Cerebellar nuclear complex (tissue), 1 donor: ENCODE results near the gene ST6GALNAC6.
A peak's percentile ranks its signal among the peaks of the same experiment; 100 is the strongest.
"Not testable (repeated sequence)": the region's sequence is repeated elsewhere in the genome, so short reads cannot be mapped to it uniquely, and the experiment has no call there.

Experiments used
- DNase-seq, 2 experiments: peaks; one replicate each; lab custom pipeline; 2025; lab: John Stamatoyannopoulos, UW

Gene ST6GALNAC6

DNA sequence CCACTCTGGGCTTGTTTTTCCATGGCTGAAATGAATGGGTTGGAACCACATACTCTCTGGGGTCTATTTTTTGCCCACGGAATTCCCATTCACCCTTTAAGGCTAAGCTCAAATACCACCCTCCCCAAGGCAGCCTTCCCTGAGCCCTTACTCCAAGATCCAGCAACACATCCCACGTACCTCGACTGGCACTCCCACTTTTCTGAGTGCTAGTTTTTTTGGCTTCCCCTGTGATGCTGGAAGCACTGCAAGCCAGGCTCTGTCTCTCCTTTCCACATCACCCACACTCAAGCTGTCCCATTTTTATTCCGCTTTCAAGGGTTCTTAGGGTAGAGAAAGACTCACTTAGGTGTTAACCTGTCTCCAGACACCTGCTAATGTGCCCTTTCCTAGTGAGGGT lies 6.0 kb downstream of the ST6GALNAC6 start:
- DNase-seq = no peak

DNA sequence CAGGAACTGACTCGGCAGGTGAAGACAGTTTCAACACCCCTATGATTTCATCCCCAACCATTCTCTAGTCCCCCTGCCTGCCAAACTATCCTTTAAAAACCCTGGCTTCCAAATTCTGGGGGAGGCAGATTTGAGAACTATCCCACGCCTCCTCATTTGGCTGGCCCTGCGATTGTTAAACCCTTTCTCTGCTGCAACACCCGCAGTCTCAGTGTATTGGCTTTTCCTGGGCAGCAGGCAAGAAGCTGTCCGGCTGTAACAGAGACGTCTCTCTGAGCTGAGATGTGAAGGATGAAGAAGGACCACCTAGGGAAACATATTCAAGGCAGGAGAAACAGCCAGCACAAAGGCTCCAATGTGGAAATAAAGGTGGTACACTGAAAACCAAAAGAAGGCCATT lies 6.6 kb downstream of the ST6GALNAC6 start:
- no peak for DNase-seq

DNA sequence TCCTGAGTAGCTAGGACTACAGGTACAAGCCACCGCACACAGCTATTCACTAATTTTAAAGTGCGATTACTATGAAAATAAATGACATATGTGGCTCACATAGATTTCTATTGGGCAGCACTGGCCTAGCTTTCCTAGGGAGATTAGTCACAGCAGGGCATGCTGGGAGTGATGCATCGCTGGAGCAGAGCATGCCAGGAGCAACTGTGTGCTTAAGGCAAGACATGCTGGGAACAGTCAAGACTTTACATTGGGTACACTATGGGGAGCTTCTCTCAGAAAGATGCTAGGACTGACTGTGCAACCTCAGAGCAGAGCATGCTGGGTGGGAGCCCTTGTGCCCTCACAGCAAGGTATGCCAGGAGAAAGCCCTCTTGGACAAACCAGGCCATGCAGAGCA lies 9.3 kb downstream of the ST6GALNAC6 start:
- DNase-seq = no peak

DNA sequence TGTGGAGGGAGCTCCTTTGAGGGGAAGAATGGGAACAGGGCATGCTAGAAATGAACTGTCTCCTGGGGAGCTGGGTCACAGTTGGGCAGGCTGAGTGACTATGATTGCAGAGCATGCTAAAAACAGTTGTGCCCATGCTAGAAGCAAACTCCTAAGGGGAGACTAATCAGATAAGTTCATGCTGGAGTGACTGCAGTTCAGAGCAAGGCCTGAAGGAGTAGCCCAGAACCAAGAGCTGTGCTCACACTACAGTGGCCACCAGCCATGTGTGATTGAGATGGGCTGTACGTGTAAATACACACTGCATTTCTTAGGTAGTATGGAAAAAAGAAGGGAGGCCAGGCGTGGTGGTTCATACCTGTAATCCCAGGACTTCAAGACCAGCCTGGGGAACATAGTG lies 11.6 kb downstream of the ST6GALNAC6 start:
- no peak for DNase-seq

DNA sequence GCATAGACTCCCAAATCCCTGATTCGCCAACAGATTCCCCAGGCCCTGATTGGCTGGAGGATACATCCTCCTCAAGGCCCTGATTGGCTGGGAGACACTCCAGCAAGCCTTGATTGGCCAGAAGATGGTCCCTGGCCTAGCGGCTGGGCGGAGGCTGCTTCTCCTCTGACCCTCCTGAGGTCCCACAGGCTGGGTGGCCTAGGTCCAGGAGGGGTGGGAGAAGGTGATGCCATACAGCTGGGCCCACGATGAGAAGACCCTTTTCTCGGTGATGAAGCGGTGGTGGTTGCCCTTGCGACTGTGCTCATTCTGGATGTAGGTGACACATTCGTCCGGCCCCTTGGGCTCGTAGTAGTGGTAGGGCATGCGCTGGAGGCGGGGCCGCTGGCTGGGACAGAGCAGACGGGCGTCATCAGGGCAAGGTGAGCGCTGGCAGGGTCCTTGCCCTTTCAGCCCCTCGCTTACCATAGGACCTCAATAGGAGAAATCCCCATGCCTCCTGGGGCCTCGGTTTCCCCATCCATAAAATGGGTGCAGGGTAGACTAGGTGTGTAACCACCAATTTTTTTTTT lies 12.9 kb downstream of the ST6GALNAC6 start:
- no peak for DNase-seq

DNA sequence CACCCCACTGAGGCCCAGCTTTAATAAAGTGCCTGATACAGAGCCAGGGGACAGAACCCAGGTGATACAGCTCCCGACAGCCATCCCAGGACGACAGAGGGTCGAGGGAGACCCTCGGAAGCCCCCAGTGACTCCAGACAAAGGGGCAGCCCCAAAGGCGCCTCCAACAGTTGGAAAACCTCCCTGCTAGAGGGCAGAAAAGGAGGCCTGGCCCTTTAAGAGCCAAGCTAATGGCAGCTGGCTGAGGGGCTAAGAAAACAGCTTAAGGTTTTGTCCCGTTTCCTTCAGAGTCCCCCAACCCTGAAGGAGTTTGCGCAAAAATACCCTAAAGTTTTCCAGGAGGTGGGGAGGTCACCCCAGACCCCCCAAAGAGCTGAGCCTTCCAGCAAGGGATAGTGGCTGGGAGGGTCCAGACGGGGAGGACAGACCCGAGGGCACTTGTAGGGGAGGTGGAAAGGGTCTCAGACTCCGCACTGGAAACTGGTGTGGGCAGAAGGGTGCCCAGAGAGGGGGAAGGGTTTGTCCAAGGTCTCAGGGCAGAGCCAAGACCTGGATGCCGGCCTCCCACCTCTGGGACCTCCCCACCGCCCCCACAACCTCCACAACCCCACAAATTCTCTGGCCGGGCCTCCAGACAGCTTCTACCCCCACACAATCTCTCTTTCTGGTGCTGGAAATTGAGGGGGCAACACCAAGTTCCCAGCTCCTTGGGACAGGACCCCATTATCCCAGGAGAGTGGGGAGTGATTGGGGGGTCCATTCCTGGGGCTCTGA lies 13.7 kb downstream of the ST6GALNAC6 start:
- DNase-seq = no peak

DNA sequence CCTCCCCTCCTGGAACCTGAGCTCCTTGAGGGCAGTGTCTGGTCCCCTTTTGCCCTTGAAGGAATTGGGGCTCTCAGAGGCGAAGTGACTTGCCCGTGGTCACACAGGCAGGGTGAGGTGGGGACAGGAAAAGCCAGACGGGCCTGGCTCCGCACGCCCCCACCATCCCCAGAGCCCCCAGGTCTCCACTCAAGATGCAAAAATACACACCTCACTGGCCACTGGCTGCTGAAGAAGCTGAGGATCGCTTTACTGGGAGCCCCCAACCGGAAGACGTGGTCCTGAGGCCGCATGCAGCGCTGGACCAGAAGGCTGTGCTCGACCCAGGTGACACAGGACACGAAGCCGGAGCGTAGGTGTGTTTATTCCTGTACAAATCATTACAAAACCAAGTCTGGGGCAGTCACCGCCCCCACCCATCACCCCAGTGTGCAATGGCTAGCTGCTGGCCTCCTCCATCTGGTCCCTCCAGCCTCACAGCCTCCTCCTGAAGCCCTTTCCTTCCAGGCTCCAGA lies 14.4 kb downstream of the ST6GALNAC6 start:
- no peak for DNase-seq

DNA sequence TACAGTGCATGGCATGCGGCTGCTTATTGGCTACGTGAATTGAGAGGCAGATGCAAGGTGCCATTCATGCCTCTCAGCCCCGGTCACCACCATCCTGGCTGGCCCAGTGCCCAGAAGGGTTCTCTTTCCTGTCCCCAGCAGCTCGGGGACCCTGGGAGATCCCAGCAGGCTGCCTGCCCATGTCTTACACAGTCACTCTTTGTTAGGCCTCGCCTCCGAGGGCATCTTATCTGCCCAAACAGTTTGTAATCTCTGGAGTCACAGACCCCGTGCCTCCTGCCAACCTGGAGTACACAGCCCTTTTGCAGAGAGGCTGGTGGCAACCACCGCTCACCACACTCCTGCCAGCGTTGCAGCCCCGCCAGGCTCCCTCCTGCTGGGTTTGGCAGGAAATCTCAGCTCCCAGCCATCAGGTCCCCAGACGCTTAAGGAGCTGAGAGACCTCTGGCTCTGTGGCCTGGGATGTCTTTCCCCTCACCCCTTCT lies 14.9 kb downstream of the ST6GALNAC6 start:
- no peak for DNase-seq

DNA sequence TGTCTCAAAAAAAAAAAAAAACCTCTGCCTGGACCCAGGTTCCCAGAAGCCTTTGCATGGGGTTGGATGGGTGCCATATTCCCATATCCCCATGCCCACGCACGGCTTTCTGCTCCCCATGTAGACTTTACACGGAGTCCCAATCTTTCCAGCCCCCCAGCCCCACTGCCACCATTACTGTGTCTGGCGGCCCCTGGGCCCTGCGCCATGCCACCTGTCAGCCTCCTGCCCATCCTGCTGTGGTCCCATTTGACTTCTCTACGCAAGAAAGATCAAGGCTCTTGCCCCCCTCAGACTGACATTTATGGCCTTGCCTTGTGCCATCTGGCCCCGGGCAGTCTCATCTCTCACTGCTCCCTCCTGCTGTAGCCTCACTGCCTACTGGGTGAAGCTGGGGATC lies 15.4 kb downstream of the ST6GALNAC6 start:
- DNase-seq = no peak

DNA sequence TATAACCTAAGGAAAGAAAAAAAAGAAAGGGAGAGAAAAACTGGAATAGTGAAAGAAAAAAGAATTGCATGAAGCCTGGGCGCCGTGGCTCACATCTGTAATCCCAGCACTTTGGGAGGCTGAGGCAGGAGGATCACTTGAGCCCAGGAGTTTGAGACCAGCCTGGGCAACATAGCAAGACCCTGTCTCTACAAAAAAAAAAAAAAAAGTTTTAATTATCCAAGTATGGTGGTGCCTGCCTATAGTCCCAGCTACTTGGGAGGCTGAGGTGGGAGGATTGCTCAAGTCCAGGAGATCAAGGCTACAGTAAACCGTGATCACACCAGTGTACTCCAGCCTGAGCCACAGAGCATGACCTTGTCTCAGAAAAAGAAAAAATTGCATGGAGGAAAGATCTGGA lies 17.7 kb downstream of the ST6GALNAC6 start:
- not testable (repeated sequence) for DNase-seq

DNA sequence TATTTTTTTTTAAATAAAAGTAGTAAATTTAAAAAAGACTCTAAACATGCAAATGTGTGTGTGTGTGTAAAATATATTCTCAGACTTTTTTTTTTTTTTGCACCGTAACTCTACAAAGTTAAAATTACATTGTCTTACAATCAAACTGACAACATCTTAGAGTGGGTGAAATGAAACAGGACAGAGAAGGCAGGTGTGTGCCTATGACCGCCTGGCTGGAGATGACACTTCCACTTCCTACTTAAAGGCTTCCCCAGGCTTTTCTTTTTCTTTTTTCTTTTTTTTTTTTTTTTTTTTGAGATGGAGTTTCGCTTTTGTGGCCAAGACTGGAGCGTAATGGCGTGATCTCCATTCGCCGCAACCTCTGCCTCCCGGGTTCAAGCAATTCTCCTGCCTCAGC lies 19.3 kb downstream of the ST6GALNAC6 start:
- DNase-seq = no peak

DNA sequence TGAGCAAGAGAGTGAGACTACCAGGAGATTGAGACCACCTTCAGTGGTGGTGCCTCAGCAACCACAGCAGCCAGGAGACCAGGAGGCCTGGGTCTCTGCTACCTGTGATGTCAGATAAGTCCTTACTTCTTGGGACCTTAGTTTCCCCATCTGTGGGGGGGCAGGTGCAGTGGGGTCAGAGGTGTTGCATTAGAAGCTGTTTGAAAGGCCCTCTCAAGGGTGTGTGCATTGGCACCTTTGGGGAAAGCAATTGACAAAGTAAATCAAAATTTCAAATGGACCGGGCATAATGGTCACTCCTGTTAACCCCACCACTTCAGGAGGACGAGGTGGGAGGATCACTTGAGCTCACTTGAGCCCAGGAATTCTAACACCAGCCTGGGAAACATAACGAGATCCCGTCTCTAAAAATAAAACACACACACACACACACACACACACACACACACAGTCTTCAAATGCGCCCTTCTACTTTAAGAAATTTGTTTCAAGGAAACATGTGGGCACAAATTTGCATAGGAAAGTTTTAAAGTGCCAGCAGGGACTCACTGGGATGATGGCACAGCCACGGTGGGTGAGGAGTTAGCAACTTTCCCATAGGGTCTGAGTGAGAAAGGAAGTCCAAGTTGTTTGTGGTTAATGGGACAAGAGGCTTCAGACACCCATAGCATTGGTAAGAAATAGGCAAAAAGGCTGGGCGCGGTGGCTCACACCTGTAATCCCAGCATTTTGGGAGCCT lies 20.6 kb downstream of the ST6GALNAC6 start:
- no peak for DNase-seq

DNA sequence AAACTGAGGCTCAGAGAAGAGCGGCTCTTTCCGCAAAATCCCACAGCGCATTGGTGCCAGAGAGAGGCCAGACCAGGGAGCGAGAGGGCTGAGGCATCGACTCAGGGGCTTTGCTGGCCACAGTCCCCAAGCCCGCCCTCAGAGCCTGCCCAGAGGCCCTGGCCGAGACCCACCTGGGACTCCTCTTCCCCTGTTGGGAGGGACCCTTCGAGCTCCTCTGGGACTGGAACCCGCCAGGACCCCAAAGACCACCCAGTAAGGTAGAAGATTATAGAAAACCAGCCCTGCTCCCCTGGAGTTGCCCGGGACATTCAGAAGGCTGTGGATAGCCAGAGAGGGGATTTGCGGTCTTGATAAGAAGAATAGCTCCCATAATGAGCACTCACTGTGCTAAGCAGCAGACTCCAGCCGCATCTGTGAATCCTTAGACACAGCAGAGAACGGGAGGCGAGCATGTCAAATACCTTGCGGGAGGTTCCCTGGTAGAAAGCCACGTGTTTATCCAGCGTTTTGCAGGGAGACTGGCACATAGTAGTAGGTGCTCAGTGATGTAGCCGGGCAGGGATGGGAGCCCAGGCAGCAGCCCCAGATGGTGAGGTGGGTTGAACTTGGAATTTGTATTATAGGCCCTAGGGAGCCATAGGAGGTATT lies 21.3 kb downstream of the ST6GALNAC6 start:
- no peak for DNase-seq

DNA sequence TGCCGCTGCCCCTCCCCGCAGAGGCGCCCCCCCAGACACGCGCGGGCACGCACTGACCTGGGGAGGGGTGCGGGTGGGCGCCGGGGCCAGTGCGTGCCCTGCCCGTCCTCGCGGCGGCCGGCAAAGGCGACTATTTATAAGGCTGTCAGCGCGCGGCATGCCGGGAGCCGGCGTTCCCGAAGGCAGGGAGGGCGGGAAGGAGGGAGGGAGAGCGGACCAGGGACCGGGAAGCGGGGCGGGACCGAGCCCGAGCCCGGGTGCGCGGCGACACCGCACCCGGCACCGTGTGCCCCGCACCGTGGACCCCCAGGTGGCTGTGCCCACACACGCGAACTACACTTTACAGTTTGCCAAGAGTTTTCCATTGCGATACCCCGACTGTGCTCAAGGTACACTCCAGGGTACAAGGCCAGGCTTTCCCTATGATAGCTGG lies 21.8 kb downstream of the ST6GALNAC6 start, which contains the start of gene AK1:
TSS of gene AK1 (minus strand) at position 110 of the 433 bp plus-strand sequence. CDS start 3,058 bp downstream, outside the sequence.
- peak in 1 of 2 experiments; percentile 37 for DNase-seq

DNA sequence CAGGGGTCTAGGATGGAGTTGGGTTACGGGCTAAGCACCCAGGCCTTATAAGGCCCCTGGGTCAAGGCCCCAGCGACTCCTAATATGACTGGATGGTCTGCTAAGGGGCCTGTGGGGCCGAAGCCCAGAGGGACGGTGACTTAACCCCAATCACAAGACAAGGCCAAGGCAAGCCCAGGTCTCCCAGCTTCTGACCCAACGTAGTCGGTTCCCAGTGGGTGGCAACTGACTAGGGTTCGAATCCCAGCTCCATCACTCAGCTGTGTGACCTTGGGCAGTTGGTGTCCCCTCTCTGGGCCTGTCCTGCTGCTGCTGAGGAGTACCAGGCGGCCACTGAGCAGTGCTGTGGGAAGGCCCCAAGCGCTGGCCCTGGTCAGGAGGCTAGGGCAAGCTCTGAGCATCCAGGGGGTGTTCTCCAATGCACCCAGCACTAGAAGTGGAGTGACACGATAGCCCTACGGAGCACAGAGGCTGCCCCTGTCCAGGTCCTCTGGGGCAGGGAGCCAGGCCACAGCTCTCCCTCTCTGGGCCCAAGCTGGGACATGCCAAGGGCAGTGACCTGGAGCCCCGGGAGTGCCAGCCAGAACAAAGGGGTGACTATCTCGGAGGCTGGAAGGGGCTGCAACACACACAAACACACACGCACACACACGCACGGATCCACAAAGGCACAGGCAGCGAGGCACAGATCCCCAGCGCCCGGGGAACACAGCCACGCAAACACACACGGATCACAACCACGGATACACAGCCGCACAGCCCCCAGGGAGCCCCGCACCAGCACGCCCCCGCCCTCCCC lies 22.4 kb downstream of the ST6GALNAC6 start:
- DNase-seq = no peak

DNA sequence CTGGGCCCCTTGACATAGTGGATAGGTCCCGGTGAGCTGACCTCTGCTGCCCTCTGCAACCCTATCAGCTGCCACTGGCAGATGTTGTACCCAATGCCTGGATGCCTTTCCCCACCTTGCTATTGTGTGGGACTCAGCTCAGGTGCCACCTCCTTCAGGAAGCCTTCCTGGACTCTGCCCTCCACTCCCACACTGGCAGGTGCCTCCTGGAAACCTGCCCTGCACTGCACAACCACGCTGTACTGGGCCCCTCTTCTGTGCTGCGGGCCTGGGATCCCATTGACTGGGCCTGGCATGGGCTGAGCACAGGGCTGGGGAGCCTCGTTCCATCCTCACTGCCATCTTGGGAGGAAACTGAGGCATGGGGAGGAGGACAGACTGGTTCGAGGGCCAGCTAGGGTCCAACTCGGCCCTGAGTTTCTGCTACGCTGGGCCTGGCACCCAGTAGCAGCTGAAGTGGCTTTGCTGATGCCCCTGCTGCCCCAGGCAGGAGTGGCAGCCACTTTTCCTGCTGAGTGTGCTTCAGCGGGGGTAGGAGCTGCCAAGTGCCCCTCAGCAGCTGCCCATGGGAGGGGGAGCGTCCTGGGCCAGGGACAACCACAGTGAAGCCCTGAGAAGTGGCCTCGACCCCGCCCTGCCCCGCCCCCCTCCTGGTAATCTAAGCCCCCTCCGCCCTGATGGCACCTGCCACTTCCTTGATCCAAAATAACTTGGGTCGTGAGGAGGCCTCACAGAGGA lies 23.2 kb downstream of the ST6GALNAC6 start:
- no peak for DNase-seq

DNA sequence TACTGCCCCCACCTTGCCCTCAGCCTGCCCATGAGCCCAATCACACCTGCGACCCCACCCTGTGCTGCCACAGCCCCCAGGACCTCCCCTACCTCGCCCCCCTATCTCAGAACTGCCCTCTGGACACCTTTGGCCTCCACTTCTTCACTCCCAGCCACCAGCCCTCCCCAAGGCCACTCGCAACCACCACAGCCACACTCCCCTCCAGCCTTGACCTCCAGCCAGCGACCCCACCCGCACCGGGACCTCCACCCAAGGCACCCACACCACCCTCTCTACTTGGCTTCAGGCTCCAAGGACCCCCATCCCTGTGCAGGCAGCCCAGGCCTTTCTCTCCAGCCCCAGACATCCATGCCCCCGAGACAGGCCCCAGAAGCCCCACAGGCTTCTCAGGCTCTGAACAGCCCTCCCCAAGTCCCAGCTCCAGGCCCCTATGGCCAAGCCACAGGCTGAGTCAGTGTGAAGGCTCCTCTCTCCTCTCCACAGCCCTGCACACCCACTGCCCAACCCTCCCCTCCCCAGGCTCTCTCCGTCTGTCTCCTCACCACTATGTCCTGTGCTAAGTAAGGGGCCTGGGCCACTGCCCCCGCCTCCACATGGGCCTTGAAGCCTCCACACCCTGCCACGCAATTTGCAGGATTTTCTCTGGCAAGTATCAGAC lies 24.0 kb downstream of the ST6GALNAC6 start:
- no peak for DNase-seq

DNA sequence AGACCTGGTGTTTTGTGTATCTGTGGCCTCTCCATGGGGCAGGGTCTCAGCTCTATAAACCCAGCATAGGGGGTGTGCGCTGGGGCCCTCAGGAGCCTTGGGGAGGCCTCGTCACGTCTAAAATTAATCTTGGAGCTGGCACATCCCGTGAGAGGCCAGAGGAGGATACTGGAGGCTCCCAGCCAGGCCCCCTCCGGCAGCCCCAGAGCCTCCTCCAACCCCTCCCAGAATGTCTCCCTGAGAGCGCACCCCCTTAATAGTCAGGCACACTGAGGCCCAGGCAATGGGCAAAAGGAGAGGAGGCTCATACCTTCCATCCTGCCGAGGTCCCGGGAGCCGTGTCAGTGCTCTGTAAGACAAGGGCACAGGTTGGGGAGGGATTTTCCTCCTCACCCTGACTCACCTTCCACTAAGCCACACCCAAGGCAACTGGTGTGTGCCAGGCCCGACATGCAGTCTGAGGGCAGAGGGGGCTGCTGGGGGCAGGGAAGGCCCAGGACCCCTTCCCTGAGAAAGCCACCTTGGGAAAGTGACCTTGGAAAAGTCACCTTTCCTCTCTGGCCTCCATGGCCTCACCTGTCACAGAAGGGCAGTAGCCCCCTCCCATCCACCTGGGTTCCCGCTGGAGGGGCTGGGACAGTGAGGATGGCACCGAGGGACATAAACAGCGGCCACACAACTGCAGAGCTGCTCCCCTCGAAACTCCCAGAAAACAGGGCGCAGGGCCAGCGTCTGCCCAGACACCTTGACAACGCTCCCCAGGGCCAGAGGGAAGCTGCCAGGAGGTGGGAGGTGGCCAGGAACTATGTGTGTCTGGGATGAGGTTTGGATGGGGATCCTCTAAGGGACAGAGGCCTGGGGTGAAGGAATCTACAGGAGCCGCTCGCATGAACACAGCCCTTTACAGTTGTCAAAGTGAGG lies 24.8 kb downstream of the ST6GALNAC6 start:
- DNase-seq = no peak

DNA sequence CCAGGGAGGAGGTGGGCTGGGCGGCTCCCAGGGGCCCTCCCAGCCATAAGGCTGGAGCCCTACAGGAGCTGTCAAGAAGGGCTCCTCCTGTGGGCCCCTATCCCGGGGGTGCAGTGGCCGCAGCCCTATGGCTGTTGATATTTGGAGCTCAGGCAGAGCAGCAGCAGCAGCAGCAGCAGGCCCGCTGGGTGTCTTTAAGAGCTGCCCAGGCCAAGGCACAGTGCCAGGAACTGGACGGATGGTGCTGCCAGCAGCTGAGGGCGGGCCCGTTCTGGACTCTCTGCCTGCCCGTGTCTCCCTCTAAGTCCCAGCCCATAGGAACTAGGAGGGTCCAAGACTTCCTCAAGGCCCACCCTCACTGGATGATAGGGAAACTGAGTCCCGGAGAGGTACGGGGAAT lies 25.5 kb downstream of the ST6GALNAC6 start:
- DNase-seq = no peak
